UCSD-AML1 (cell line): ENCODE results near the gene SPCS1.

Experiments used
- DNase-seq: peaks from one replicate; lab custom pipeline; 2025; ENCODE audit not compliant: unreplicated experiment; lab: John Stamatoyannopoulos, UW

Gene SPCS1

GRCh38 chr3:52694528-52695189 is 11.2 kb upstream of the SPCS1 start:
- no peak for DNase-seq

- no peak for DNase-seq
These were observed 9.9 kb upstream of the SPCS1 start for GRCh38 chr3:52695798-52696671.

- no peak for DNase-seq
These were observed 8.9 kb upstream of the SPCS1 start for GRCh38 chr3:52696830-52697631.

GRCh38 chr3:52697632-52697965 is 8.3 kb upstream of the SPCS1 start:
- no peak for DNase-seq

GRCh38 chr3:52703341-52703740 is 2.6 kb upstream of the SPCS1 start:
- no peak for DNase-seq

GRCh38 chr3:52704611-52705437 is 1.1 kb upstream of the SPCS1 start:
- DNase-seq: peak; percentile 31

- no peak for DNase-seq
These were observed 543 bp upstream of the SPCS1 start for GRCh38 chr3:52705438-52705687.

- no peak for DNase-seq
These were observed 1.7 kb downstream of the SPCS1 start for GRCh38 chr3:52707585-52707984.

GRCh38 chr3:52710512-52710911 is 4.6 kb downstream of the SPCS1 start:
- no peak for DNase-seq

GRCh38 chr3:52712291-52713212 is 6.6 kb downstream of the SPCS1 start:
- no peak for DNase-seq

GRCh38 chr3:52714335-52715302 is 8.7 kb downstream of the SPCS1 start:
- DNase-seq: no peak

GRCh38 chr3:52715714-52716305 is 9.9 kb downstream of the SPCS1 start:
- DNase-seq: peak; percentile 31

- no peak for DNase-seq
These were observed 13.7 kb downstream of the SPCS1 start for GRCh38 chr3:52719618-52720017.

GRCh38 chr3:52721002-52721729 is 15.3 kb downstream of the SPCS1 start:
- peak; percentile 70 for DNase-seq

- DNase-seq: no peak
These were observed 15.8 kb downstream of the SPCS1 start for GRCh38 chr3:52721730-52722008.

GRCh38 chr3:52722491-52722890 is 16.6 kb downstream of the SPCS1 start:
- DNase-seq: no peak

- DNase-seq: no peak
These were observed 18.0 kb downstream of the SPCS1 start for GRCh38 chr3:52723935-52724334.

GRCh38 chr3:52724511-52724910 is 18.6 kb downstream of the SPCS1 start:
- no peak for DNase-seq
